GM21528 (cell line): ENCODE results near the gene TUBG1.
"Not testable (repeated sequence)": the region's sequence is repeated elsewhere in the genome, so short reads cannot be mapped to it uniquely, and the experiment has no call there.

Experiments
- ATAC-seq: cut with Tn5 transposase; IDR thresholded peaks from one replicate; pipeline ENCODE4 v1.9.1; 2021; ENCODE audit warnings: mild to moderate bottlenecking, moderate library complexity; ENCODE audit not compliant: unreplicated experiment, low FRiP score

TUBG1 gene

GRCh38 chr17:42621987-42622386, 12.5 kb downstream of the TUBG1 start:
- not testable (repeated sequence) for ATAC-seq

GRCh38 chr17:42623271-42623670, 13.8 kb downstream of the TUBG1 start:
- no peak for ATAC-seq

- ATAC-seq: no peak
Observed at GRCh38 chr17:42623732-42624596, 14.5 kb downstream of the TUBG1 start.

GRCh38 chr17:42627032-42627764, 17.7 kb downstream of the TUBG1 start:
- ATAC-seq: not testable (repeated sequence)

- no peak for ATAC-seq
Observed at GRCh38 chr17:42629411-42630009, 20.0 kb downstream of the TUBG1 start.

GRCh38 chr17:42632949-42633444, 23.5 kb downstream of the TUBG1 start:
- ATAC-seq: no peak

GRCh38 chr17:42639525-42640113, 30.1 kb downstream of the TUBG1 start:
- no peak for ATAC-seq

- no peak for ATAC-seq
Observed at GRCh38 chr17:42640121-42640520, 30.6 kb downstream of the TUBG1 start.

- ATAC-seq: no peak
Observed at GRCh38 chr17:42642336-42642735, 32.9 kb downstream of the TUBG1 start.

- no peak for ATAC-seq
Observed at GRCh38 chr17:42647778-42648177, 38.3 kb downstream of the TUBG1 start.

GRCh38 chr17:42651392-42651791, 41.9 kb downstream of the TUBG1 start:
- no peak for ATAC-seq

- no peak for ATAC-seq
Observed at GRCh38 chr17:42653179-42654124, 44.0 kb downstream of the TUBG1 start.

GRCh38 chr17:42655528-42655927, 46.0 kb downstream of the TUBG1 start:
- no peak for ATAC-seq

GRCh38 chr17:42657824-42658588, 48.5 kb downstream of the TUBG1 start:
- no peak for ATAC-seq

GRCh38 chr17:42659079-42659931, 49.8 kb downstream of the TUBG1 start, which contains the start of gene TUBG2:
Gene TUBG2, plus strand, starts transcription at chr17:42659284. Its CDS starts 220 bp downstream, at chr17:42659504.
- no peak for ATAC-seq

- not testable (repeated sequence) for ATAC-seq
Observed at GRCh38 chr17:42659932-42660274, 50.4 kb downstream of the TUBG1 start.

- ATAC-seq: no peak
Observed at GRCh38 chr17:42660692-42661345, 51.3 kb downstream of the TUBG1 start.
